H1 (cell line): Measurements from ENCODE around the gene KIF20A. TPM values are rescaled to one million over a fixed set of nuclear protein-coding genes. Genes with fewer than 3 reads are reported as not detected.

Source experiments
- BRCA1 ChIP-seq: IDR thresholded peaks from 2 replicates; pipeline ENCODE4 v1.6.1; 2012; ENCODE audit warnings: low read depth, low read length, improper control_type of control experiment
- CBX8 ChIP-seq: fragments of 300-800, 300-1000 bp; sonication (generic); IDR thresholded peaks from 2 replicates; pipeline ENCODE4 v1.7.1; 2016; ENCODE audit warnings: low read depth, low read length, borderline replicate concordance
- NRF1 ChIP-seq: IDR thresholded peaks from 2 replicates; pipeline ENCODE4 v1.6.1; 2011; ENCODE audit warnings: mild to moderate bottlenecking, low read depth, low read length, improper control_type of control experiment
- POU5F1 ChIP-seq: IDR thresholded peaks from 2 replicates; pipeline ENCODE4 v1.6.1; 2011; ENCODE audit warnings: low read depth, mild to moderate bottlenecking, low read length, moderate library complexity
- SP2 ChIP-seq: IDR thresholded peaks from 2 replicates; pipeline ENCODE4 v1.6.1; 2012; ENCODE audit warnings: mild to moderate bottlenecking, low read length, inconsistent platforms
- SP4 ChIP-seq: IDR thresholded peaks from 2 replicates; pipeline ENCODE4 v1.6.1; 2012; ENCODE audit warnings: low read length, inconsistent platforms
- YY1 ChIP-seq: IDR thresholded peaks from 2 replicates; pipeline ENCODE4 v1.6.1; 2011; ENCODE audit warnings: low read depth, mild to moderate bottlenecking, low read length
- ZNF274 ChIP-seq: IDR thresholded peaks from 2 replicates; pipeline ENCODE4 v1.7.0; 2012; ENCODE audit warnings: low read length, borderline replicate concordance; ENCODE audit errors: extremely low read depth
- polyA plus RNA-seq, 7 experiments: library from polyadenylated mRNA; depleted of rRNA in 3 of 7; stranded (reverse) in 5 of 7; unstranded in 2 of 7; fragments of >200 nt in 5 of 7; fragments of 200-250 nt in 2 of 7; gene quantifications; 1 replicate in 5 of 7; 2 replicates in 1 of 7; 4 replicates in 1 of 7; pipeline versions ENCODE4 v1.2.1 to v1.2.3, GENCODE V29; 2011 to 2013; ENCODE audit warnings: missing spikeins in 2 of 7, mixed read lengths in 2 of 7
- total RNA-seq: library from RNA; stranded (reverse); fragmentation: NEBNext Ultra II Directional; extraction: Animal tissue kit (Norgen Biotek cat#: 25700); gene quantifications from 2 replicates; pipeline ENCODE4 v1.2.1, GENCODE V29; 2021
- TF ChIP-seq, protein P1 (sequence below): fragments of 300-600 bp; sonication (generic); IDR thresholded peaks from 2 replicates; pipeline ENCODE4 v1.7.1; 2012; ENCODE audit warnings: low read length, moderate library complexity, mild to moderate bottlenecking, inconsistent platforms; ENCODE audit not compliant: insufficient replicate concordance
- TF ChIP-seq, protein P2 (sequence below): IDR thresholded peaks from 2 replicates; pipeline ENCODE4 v1.6.1; 2012; ENCODE audit warnings: low read length, inconsistent platforms

The KIF20A gene
- total and polyA plus RNA-seq, 2 of the 8 experiments (the other 6 are each of a cell fraction or from before 2014, with no cell fraction given): 33.3 to 67.1 TPM

DNA sequence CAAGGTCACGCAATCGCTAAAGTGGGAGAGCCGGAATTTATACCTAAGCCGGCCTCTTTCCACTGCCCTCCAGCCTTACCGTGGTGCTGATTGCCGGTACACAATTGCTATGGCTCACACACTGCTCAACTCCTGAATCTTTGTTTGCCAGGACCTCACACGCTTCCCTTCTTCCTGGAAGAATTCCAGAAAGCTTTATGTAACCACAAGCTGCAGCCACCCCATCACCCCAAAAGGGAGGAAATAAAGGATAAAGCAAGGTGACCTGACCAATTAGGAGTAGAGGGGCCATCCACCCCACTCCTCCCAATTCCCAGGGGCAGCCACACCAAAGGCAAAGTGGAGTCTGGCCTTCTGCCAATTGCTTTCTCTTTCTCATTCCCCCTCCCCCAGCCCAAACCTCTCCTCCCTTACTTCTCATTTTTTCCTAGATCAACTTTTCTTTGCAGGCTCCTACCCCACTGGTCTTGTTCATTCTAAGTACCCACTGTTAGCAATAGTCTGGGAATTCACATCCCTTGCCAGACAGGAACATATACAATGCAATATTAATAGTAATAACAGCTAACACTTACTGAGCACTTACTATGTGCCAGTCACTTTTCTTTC, 52.2 kb downstream of the KIF20A start (continued):
- TF ChIP-seq, protein P1, sequence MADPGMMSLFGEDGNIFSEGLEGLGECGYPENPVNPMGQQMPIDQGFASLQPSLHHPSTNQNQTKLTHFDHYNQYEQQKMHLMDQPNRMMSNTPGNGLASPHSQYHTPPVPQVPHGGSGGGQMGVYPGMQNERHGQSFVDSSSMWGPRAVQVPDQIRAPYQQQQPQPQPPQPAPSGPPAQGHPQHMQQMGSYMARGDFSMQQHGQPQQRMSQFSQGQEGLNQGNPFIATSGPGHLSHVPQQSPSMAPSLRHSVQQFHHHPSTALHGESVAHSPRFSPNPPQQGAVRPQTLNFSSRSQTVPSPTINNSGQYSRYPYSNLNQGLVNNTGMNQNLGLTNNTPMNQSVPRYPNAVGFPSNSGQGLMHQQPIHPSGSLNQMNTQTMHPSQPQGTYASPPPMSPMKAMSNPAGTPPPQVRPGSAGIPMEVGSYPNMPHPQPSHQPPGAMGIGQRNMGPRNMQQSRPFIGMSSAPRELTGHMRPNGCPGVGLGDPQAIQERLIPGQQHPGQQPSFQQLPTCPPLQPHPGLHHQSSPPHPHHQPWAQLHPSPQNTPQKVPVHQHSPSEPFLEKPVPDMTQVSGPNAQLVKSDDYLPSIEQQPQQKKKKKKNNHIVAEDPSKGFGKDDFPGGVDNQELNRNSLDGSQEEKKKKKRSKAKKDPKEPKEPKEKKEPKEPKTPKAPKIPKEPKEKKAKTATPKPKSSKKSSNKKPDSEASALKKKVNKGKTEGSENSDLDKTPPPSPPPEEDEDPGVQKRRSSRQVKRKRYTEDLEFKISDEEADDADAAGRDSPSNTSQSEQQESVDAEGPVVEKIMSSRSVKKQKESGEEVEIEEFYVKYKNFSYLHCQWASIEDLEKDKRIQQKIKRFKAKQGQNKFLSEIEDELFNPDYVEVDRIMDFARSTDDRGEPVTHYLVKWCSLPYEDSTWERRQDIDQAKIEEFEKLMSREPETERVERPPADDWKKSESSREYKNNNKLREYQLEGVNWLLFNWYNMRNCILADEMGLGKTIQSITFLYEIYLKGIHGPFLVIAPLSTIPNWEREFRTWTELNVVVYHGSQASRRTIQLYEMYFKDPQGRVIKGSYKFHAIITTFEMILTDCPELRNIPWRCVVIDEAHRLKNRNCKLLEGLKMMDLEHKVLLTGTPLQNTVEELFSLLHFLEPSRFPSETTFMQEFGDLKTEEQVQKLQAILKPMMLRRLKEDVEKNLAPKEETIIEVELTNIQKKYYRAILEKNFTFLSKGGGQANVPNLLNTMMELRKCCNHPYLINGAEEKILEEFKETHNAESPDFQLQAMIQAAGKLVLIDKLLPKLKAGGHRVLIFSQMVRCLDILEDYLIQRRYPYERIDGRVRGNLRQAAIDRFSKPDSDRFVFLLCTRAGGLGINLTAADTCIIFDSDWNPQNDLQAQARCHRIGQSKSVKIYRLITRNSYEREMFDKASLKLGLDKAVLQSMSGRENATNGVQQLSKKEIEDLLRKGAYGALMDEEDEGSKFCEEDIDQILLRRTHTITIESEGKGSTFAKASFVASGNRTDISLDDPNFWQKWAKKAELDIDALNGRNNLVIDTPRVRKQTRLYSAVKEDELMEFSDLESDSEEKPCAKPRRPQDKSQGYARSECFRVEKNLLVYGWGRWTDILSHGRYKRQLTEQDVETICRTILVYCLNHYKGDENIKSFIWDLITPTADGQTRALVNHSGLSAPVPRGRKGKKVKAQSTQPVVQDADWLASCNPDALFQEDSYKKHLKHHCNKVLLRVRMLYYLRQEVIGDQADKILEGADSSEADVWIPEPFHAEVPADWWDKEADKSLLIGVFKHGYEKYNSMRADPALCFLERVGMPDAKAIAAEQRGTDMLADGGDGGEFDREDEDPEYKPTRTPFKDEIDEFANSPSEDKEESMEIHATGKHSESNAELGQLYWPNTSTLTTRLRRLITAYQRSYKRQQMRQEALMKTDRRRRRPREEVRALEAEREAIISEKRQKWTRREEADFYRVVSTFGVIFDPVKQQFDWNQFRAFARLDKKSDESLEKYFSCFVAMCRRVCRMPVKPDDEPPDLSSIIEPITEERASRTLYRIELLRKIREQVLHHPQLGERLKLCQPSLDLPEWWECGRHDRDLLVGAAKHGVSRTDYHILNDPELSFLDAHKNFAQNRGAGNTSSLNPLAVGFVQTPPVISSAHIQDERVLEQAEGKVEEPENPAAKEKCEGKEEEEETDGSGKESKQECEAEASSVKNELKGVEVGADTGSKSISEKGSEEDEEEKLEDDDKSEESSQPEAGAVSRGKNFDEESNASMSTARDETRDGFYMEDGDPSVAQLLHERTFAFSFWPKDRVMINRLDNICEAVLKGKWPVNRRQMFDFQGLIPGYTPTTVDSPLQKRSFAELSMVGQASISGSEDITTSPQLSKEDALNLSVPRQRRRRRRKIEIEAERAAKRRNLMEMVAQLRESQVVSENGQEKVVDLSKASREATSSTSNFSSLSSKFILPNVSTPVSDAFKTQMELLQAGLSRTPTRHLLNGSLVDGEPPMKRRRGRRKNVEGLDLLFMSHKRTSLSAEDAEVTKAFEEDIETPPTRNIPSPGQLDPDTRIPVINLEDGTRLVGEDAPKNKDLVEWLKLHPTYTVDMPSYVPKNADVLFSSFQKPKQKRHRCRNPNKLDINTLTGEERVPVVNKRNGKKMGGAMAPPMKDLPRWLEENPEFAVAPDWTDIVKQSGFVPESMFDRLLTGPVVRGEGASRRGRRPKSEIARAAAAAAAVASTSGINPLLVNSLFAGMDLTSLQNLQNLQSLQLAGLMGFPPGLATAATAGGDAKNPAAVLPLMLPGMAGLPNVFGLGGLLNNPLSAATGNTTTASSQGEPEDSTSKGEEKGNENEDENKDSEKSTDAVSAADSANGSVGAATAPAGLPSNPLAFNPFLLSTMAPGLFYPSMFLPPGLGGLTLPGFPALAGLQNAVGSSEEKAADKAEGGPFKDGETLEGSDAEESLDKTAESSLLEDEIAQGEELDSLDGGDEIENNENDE: no peak
- no peak for TF ChIP-seq SP2
- TF ChIP-seq YY1: no peak
- no peak for TF ChIP-seq SP4
- no peak for TF ChIP-seq NRF1
- TF ChIP-seq CBX8: no peak
- no peak for TF ChIP-seq ZNF274
- TF ChIP-seq BRCA1: no peak
- TF ChIP-seq, protein P2, sequence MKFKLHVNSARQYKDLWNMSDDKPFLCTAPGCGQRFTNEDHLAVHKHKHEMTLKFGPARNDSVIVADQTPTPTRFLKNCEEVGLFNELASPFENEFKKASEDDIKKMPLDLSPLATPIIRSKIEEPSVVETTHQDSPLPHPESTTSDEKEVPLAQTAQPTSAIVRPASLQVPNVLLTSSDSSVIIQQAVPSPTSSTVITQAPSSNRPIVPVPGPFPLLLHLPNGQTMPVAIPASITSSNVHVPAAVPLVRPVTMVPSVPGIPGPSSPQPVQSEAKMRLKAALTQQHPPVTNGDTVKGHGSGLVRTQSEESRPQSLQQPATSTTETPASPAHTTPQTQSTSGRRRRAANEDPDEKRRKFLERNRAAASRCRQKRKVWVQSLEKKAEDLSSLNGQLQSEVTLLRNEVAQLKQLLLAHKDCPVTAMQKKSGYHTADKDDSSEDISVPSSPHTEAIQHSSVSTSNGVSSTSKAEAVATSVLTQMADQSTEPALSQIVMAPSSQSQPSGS: no peak
- no peak for TF ChIP-seq POU5F1
